Stimulated activated CD4-positive, alpha-beta T cell treated with anti-CD3 and anti-CD28 coated beads, Interleukin-1b, Interleukin-23, amount 100 ng/mL, for 24 hours (primary cell): ENCODE data around the gene RPS6KA6.

Source experiments
- DNase-seq, 4 experiments: peaks; one replicate each; pipeline ENCODE4 v3.0.0-alpha.2; 2020; ENCODE audit warnings: low read depth in 4 of 4, low spot score in 1 of 4

Gene RPS6KA6

DNA sequence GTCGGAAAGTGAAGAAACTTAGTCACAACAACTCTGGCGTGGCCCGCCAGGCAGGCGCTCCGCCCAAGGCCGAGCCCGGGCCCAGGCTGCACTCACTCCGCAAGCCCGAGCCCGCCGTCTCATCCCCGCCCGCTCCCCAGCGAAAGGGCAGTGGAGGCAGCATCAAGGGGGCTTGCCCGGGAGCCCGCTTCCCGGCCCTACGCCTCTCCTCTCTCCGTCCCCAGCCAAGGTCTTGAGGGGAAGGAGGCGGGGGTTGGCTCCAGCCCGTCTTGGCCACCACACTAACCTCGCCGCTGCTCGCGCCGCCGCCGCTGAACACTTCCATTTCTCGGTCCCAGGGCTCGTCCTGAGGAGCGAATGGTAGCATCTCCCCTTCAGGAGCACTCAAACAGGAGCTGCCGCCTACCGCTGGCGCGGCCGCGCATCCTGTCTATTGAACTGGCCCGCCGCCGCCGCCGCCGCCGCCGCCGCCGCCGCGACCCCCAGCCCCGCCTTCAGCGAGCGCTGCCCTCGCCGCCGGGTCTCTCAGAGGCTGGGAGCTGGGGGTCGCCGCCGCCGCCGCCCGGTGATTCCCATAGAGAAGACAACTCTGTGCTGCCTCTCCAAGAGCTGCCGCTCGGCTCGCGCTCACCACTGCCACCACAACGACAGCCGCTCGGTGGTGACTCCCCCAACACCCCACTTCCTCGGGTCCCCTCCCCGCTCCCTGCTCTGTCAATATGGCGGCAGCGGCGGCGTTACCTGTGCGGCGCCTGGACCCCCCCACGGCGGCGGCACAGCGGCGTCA lies at the start of gene RPS6KA6:
Gene RPS6KA6 (minus strand): TSS at position 667 of the 787 bp plus-strand sequence. CDS start 300 bp downstream, at position 367.
- no peak for DNase-seq

DNA sequence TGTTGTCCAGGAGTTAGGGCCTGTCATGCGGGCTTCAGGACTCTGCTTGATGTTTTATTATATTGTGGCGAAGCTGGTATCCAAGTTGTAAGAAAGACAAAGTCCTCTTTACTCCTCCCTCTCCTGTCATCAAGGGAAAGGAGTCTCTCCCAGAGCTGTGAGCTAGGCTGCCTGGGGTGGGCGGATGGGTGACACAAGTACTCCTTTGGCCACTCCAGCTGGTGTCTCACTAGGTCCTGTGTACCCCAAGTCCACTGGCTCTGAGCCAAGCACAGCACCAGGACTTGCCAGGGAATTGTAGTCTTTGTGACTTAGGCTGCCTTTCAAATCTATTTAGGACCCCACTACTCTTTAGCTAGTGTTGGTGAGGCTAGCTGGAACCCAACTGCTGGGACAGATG lies 36.7 kb upstream of the RPS6KA6 start:
- no peak for DNase-seq

DNA sequence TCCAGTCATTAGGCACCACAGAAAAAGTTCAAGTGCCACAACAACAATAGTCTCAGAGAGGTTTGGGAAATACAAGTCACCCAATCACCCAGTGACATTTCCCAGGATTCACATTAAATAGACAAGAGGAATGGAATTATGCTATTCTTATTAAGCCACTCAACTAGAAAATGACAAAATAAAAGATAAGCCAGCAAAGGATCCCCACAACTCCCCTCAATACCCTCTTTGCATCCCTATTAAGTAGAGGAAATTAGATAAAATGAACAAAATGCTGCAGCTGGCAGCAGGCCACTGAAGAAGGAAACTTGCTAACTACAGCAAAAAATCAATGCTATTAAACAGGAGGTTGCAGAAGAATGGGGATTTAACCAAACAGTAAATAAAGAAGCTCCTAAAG lies 35.3 kb upstream of the RPS6KA6 start:
- no peak for DNase-seq

DNA sequence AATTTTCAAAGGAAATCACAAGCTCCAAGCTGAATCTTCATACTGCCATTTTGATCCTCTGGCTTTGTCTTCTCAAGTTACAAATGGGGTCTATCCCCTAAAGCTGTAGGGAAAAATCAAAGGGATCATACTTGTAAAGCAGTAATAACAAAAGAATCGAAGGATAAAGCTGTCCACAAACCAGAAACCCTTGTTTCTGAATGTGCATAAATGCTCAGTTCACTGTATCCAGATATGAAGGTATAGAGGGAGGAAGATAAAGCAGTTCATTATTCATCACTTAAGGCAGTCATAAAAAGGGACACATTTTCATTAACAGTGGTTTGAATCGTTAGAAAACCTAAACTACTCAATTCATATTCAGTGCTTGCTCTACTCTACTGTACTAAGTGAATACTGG lies 33.2 kb upstream of the RPS6KA6 start:
- DNase-seq: no peak

DNA sequence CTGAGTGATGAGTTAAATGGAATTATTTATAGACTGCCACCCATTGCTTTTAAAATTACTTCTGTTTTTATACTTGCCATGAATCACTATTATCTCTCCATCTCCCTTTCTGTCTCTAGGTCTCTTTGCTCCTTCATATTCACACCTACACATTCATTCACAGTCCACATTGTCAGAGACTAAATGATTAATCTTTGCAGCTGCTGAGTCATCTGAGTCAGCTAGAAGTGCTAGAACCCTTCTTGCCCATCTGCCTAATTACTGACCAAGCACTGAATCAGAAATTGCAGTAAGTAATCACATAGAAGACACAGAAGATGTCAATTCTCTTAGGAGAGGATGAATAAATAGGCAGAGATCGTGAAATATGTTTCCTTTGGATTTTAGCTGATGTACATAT lies 31.6 kb upstream of the RPS6KA6 start:
- DNase-seq: no peak

DNA sequence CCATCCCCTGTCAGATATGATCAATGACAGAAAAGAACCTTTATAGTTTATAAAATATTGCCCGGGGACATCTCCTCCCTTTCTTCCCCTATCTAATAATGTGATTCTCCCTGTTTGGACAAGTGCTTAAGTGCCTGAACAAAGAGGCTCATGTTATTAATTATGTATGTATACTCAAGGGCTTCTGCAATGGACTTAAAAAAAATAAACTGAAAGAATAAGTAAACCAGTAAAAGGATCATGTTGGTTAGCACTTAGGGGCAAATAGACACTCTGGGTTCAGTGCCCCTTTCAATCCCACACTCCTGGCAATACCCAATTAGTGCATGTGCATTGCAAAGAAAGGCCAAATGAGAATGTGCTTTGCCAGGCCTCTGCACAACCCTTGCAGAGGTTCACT lies 30.7 kb upstream of the RPS6KA6 start:
- no peak for DNase-seq

DNA sequence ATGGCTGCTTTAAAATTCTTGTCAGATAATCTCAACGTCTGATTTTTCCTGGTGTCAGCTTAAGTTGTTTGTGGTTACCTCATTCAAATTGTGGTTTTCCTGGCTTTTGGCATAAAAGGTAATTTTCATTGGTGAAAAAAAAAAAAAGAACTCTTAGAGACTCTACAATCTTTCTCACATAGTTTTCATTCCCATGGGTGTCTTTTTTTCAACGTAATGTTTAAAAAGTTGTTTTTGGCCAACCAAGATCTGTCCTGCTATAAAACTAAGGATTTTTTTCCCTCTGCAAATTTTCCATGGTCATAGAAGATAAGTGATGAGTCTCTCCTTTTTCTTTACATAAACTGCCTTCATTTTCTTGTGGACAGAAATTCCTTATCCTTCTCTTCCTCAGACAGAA lies 28.9 kb upstream of the RPS6KA6 start:
- no peak for DNase-seq

DNA sequence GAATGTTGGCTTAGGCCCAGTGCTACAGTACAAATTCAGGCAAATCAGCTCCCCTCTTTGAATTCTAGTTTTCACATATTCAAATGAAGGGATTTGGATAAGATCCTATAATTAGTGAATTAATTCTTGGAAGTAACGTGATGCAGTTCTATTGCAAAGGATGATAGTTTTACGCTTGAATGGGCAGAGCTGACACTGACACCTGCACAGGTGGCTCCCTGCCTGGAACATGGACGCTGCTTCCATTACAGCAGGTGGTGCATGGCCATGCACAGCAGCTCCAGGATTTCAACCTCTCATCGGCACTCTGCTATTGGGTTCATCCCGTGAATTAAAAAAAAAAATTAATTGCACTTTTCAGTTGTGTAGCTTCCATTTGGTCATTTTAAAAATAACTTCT lies 28.4 kb upstream of the RPS6KA6 start:
- no peak for DNase-seq

DNA sequence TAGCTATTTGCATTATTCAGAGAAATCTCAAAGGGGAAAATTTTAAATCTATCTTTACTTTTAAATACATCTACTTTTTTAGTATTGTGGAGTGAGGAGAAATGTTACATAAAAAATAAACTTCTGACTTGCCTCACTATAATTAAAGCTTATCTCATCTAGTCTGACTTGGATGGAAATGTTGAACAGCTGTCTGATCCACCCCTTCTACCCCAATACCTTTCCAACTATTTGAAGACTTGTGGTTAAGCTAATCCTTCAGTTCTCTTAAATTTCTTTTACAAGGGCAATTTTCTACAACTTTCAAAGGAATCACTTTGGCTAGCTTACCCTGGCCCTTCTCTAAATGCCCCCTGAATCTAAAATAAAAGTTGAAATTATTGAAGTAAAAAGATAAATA lies 17.3 kb upstream of the RPS6KA6 start:
- no peak for DNase-seq

DNA sequence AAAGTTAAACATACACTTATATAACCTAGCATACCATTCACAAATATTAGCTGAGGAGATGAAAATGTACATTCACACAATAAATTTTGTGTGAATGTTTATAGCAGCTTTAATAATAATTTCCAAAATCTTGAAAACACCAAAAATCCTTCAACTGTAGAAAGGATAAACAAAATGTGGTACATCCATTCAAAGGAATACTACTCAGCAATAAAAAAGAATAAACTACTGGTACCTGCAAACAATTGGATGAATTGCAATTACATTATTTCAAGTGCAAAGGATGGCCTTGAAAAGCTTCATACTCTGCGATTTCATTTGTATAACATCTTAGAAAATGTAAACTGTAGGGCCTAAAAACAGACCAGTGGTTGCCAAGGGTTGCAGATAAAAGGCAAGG lies 11.7 kb upstream of the RPS6KA6 start:
- DNase-seq: no peak

DNA sequence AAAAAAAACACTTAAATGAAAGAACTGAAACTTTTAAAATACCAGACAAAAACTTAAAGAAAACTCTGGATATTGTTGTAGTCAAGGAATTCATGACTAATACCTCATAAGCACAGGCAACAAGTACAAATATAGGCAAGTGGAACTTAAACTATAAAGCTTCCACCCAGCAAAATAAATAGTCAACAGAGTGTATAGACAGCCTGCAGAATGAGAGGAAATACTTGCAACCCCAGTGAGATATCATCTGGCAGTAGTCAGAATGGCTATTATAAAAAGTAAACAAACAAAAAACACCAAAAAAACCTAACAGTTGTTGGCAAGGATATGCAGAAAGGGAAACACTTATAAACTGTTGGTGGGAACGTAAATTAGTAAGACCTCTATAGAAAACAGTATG lies 9.6 kb upstream of the RPS6KA6 start:
- no peak for DNase-seq

DNA sequence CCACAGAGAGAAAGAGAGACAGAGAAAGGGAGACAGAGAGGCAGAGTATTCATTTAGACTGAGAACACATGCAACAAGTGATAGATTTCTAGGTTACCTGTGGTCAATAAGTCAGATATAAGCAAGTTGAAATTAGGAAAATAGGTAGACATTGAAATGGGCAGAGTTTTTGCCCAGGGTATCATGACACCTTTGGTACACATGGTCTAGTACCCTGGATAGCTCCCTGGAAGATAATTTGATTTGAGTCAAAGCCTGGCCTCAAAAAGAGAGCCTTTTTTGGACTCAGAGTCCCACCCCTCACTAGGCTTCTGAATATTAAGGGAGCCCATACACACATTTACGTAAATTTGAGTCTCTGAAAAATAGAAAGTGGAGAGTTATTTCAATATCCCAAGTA lies 4.0 kb upstream of the RPS6KA6 start:
- DNase-seq: no peak

DNA sequence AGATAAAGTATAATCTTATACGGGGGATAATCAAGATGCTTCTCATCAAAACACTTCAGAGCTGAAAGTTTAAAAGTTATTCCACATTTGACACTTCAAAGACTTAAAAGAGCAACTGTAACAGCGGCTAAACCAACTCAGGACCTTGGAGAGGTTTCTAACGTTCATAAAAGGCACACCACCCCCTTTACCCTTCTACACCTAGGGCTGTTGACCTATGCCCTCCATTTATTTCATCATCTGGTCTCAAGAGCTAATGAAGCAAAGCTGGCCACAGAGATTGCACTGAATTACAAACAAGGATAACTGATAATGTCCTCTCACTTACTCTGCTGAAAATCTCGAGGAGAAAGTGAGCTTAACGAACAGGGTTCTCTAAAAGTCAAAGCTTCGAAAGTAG lies 1.1 kb upstream of the RPS6KA6 start:
- no peak for DNase-seq

DNA sequence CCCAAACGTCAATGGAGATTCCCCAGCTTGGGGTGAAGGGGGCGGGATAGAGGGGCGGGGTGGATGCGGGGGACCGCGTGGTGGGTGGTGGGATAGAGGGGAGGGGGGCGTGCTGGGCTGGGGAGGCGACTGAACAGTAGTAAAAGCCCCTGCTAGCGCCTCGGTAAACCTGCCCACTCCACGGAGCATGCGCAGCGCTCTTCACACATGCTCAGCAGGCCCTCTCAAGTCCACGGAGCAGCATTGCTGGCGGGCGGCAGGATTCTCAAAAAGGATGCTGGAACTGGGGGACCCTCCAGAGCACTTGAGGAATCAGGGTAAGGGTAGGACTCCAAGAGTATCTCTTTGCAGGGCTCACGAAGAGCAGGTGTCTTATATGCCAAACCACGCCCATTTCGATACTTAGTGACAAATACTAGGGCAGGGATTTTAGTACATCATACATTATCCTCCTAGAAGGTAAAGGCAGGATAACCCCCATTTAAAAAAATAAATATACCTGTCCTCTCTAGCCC lies 378 bp upstream of the RPS6KA6 start:
- no peak for DNase-seq

DNA sequence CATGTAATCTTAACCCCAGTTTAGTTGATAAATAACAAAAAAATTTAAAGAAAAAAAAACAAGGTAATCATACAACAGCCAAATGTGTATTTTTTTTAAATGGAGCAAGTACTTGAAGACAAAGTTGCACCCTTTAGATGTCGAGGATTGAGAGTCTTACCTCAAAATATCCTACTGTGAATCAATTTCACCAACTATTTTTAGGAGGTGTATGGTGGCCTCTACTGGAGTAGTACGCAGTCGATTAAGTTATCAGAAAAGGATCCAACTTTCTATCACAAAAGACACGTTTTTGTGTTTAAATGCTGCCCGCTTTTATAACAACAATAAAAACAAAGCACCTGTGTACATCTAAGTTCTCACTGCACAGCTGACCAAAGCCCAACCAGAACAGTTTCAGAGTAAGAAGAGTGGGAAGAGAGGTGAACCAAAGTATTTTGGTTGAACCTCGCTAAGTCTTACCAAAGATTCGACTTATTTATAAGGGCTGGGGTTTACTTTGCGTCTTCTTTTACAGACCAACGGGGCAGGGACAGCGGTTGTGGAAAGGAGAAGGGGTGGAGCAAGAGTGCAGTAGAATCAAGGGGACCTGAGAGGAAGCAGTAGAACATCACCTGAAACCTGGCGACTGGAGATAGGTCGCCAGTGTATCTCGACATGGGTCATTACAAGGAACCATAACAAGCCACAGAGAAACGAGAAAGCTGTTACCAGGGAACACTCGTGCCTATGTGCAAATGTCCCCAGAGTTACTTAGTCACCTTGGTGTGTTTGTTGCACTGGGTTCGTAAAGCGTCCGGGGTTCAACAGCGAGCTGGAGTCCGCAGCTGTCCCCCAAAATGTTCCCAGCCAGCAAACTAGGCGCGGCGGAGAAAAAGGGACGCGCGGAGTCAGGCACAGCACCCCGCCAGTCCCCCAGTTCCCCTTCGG lies 1.1 kb downstream of the RPS6KA6 start:
- DNase-seq: no peak

DNA sequence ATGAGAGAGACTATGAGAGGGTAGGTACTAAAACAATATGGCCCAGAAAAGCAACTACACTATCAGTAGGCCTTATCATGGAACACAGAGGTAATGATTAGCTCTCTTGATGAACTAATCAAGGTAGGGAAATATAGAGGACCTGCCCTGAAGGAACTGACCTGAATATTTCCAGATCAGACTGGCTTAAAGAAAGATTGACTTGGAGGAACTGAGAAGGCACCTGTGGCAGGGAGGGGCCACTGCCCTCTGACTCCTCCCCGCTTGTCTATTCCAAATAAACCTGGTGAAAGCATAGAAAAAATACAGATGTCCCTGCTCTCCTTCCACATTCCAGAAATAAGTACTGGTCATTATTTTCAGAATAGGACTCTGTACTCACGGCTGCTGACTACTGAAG lies 5.5 kb downstream of the RPS6KA6 start:
- no peak for DNase-seq

DNA sequence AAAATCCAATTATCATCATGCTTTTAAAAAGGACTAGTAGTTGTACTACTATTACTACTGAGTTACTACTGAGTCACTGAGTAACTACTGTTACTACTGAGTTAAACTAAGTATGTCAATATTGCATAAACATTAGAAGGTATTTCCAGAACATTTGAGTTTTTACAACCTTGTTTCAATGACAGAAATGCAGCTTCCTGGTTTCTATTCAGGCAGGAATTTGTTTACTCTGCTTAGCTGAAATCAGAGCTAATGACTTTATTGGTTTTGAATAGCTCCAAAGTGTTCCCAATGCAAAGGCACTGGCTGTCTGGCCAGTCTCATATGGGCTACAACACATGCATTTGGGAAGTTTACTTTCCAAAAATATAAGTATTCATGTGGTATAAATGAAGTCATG lies 12.0 kb downstream of the RPS6KA6 start:
- DNase-seq: no peak

DNA sequence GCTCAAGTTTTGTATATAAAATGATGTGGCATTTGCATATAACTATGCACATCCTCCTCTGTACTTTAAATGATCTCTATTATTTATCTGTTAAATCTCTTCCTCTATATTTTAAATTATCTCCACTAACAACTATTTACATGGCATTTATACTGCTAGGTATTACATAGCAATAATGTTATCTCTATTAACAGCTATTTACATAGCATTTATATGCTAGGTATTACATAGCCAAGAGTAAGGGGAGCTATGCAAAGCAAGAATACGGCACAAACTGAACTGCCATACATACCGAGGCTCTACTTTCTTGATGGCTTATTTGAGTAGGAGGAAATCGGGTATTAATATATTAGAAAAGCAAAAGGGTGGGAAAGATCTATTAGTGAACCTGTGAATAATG lies 12.7 kb downstream of the RPS6KA6 start:
- no peak for DNase-seq

DNA sequence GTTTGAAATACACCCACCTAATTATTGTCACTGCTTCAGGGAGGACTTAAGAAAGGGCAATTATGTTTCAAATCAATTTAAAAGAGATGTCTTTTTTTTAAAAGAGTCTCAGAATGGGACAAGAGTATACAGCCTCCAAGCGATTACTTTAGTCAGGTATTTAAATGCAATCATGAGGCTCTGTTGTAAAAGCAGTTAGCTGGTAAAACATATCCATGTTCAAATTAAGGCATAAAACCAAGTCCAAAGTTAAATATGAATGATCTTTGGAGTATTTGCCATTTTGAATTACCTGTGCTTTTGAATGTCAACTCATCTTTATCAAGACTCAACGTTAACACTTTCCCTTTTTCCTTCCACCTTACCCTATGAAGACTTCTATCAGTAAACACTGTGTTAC lies 13.7 kb downstream of the RPS6KA6 start:
- DNase-seq: no peak

DNA sequence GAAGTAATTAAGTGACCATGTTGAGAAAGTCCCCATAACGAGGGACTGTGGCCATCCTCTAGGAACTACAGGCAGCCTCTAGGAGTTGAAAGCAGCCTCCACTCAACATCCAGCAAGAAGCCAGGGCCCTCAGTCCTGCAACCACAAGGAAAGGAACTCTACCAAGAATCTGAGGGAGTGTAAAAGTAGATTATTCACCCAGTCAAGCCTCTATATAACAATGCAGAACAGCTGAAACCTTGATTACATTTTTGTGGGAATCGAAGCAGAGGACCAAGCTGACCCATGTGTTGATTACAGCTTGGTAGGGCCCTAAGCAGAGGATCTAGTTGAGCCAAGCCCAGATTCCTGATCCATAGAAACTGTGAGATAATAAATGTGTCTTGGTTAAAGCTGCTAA lies 17.1 kb downstream of the RPS6KA6 start:
- no peak for DNase-seq

DNA sequence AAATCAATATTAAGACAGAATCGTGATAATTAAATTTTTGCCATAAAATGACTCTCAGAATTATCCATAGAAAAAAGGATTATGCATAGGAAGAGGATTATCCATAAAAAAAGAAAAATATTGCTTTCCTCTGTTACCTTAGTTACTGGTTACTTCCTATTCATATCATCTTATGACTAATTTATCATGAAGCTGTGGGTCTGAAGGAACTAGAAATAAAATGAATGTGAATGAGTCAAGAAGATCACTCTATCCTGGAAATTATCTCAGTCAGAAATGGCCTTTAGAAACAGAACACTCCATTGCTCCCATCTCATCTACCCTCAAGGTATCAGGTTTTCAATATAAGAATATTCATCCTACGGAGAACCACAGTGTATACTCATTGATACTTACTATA lies 19.4 kb downstream of the RPS6KA6 start:
- DNase-seq: no peak

DNA sequence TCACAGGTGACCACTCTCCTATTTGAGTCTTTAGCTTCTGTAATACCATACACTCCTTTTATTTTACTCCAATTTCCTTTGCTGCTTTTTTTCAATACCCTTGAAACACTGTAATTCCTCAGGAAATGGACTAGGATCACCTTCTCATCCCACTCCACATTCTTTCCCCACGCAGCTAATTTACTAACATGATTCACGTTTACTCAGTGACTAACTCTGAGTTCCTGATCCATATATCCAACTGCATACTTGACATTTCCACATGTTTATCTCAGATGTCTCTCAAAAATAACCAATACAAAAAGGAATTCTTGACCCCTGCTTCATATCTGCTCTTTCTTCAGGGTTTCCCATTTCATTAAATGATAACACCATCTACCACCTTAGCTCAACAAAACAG lies 19.9 kb downstream of the RPS6KA6 start:
- no peak for DNase-seq
